Gastrocnemius medialis (tissue), 4 donors: ENCODE data around the gene PSMD13. TPM values are rescaled to one million over a fixed set of nuclear protein-coding genes. Genes with fewer than 3 reads are reported as not detected.

Source experiments
- ATAC-seq, 2 donors: fragments of 150-250 bp; one replicate each; pipeline ENCODE4 v1.9.1; 2016
- DNase-seq, 2 donors: peaks; one replicate each; pipeline ENCODE4 v3.0.0-alpha.2; 2019
- H3K27ac ChIP-seq, 4 donors: fragments of 200-600 bp; sonication (generic); 1 replicate in 1 of 4; 2 replicates in 3 of 4; pipeline ENCODE4 v1.5.1; 2016 to 2018; ENCODE audit warnings: mild to moderate bottlenecking in 2 of 4, moderate library complexity in 1 of 4
- H3K27me3 ChIP-seq, 3 donors: fragments of 200-600 bp; sonication (generic) in 2 of 3; 1 replicate in 1 of 3; 2 replicates in 2 of 3; pipeline versions ENCODE4 v1.5.1 to v1.6.0; 2016 to 2019; ENCODE audit warnings: mild to moderate bottlenecking in 1 of 3, moderate library complexity in 1 of 3
- H3K36me3 ChIP-seq, 2 donors: fragments of 200-600 bp; sonication (generic) in 1 of 2; one replicate each; pipeline ENCODE4 v1.5.1; 2017 to 2018
- H3K4me1 ChIP-seq, 2 donors: fragments of 200-600 bp; sonication (generic) in 1 of 2; one replicate each; pipeline ENCODE4 v1.5.1; 2016 to 2017; ENCODE audit warnings: mild to moderate bottlenecking in 2 of 2
- H3K4me3 ChIP-seq, 4 donors: fragments of 200-600 bp; sonication (generic) in 3 of 4; 1 replicate in 1 of 4; 2 replicates in 3 of 4; pipeline ENCODE4 v1.5.1; 2016 to 2019; ENCODE audit warnings: mild to moderate bottlenecking in 2 of 4
- H3K9me3 ChIP-seq, 3 donors: fragments of 200-600 bp; sonication (generic) in 2 of 3; 1 replicate in 1 of 3; 2 replicates in 2 of 3; pipeline ENCODE4 v1.5.1; 2016 to 2019
- POLR2A ChIP-seq, 2 donors: fragments of 450-650 bp; IDR thresholded peaks; one replicate each; pipeline ENCODE4 v1.6.1; 2017; ENCODE audit warnings: antibody characterized with exemption in 2 of 2, mild to moderate bottlenecking in 2 of 2, moderate library complexity in 2 of 2
- in situ Hi-C, 4 donors: fragments of 200-750 bp; cut with MboI; loops; one replicate each; pipeline versions ENCODE4 v1.15.0 to v1.8.0; 2017; ENCODE audit warnings: low sequenced_read_pairs in 4 of 4
- intact Hi-C: fragments of 100-400 bp; cut with DNase I; formaldehyde crosslinking; loops from one replicate; pipeline ENCODE4 v1.15.1; 2023; ENCODE audit warnings: low total_unique reads
- total RNA-seq, 4 donors: library from RNA; depleted of rRNA; stranded (reverse); fragments of >200 nt; gene quantifications; one replicate each; pipeline versions ENCODE4 v1.1.0 to v1.2.3, GENCODE V29; 2016
- TF ChIP-seq, protein P1 (sequence below), 5 experiments: fragments of 450-650 bp in 3 of 5; fragments of 200-600 bp in 2 of 5; sonication (generic) in 2 of 5; IDR thresholded peaks in 4 of 5; conservative IDR thresholded peaks in 1 of 5; 1 replicate in 4 of 5; 2 replicates in 1 of 5; pipeline ENCODE4 v1.5.1; 2016 to 2019; ENCODE audit warnings: antibody characterized with exemption in 5 of 5, mild to moderate bottlenecking in 3 of 5, moderate library complexity in 3 of 5

Gene PSMD13
- total RNA-seq, 4 donors from 2014 or later, result 128 to 189 (median 163) TPM

DNA sequence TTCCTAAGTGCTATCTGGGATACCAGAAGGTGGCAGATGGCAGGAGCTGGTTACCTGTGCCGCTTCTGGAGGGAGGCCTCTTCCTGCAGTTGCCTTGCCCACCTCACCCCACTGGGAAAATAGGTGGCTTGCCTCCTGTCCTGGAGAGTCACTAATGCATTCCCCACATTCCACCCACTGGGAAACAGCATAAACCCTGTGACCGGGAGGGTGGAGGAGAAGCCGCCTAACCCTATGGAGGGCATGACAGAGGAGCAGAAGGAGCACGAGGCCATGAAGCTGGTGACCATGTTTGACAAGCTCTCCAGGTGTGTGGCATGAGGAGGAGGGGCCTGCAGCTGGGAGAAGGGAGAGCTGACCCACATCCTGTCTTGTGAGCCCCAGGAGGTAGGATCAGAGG lies 23.7 kb upstream of the PSMD13 start:
- no peak for TF ChIP-seq POLR2A (IDR thresholded peaks at IDR 0.05)
- TF ChIP-seq, protein P1, sequence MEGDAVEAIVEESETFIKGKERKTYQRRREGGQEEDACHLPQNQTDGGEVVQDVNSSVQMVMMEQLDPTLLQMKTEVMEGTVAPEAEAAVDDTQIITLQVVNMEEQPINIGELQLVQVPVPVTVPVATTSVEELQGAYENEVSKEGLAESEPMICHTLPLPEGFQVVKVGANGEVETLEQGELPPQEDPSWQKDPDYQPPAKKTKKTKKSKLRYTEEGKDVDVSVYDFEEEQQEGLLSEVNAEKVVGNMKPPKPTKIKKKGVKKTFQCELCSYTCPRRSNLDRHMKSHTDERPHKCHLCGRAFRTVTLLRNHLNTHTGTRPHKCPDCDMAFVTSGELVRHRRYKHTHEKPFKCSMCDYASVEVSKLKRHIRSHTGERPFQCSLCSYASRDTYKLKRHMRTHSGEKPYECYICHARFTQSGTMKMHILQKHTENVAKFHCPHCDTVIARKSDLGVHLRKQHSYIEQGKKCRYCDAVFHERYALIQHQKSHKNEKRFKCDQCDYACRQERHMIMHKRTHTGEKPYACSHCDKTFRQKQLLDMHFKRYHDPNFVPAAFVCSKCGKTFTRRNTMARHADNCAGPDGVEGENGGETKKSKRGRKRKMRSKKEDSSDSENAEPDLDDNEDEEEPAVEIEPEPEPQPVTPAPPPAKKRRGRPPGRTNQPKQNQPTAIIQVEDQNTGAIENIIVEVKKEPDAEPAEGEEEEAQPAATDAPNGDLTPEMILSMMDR (IDR thresholded peaks at IDR 0.05 in 4 of 5, conservative IDR thresholded peaks at IDR 0.05 in 1 of 5), result no peak
- ATAC-seq (no peak), DNase-seq (no peak)
- Histone ChIP-seq H3K27ac (no peak overlapping the region), H3K36me3 (peaks cover 0 to 70% of the 10 kb centered on the region in 2 donors), H3K4me1 (peaks cover 19 to 23% of the 10 kb centered on the region in 2 donors), H3K4me3 (no peak overlapping the region), H3K9me3 (no peaks in the 10 kb centered on the region), H3K27me3 (no peaks in the 10 kb centered on the region)
- intact Hi-C loops (no loop called here), in situ Hi-C loops (no loop called here)

DNA sequence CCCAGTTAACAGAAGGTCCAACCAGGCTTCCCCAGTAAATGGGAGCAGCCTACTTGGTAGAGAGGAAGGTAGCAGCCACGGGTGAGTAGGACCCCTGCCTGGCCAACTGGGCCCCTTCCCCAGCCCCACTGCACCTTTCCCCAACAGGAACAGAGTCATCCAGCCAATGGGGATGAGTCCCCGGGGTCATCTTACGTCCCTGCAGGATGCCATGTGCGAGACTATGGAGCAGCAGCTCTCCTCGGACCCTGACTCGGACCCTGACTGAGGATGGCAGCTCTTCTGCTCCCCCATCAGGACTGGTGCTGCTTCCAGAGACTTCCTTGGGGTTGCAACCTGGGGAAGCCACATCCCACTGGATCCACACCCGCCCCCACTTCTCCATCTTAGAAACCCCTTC lies 22.7 kb upstream of the PSMD13 start:
- DNase-seq (no peak), ATAC-seq (no peak)
- in situ Hi-C loops, result no loop called here
- no peak for TF ChIP-seq POLR2A (IDR thresholded peaks at IDR 0.05)
- TF ChIP-seq, protein P1 (IDR thresholded peaks at IDR 0.05 in 4 of 5, conservative IDR thresholded peaks at IDR 0.05 in 1 of 5), result no peak
- H3K36me3 ChIP-seq, result peaks cover 0 to 70% of the 10 kb centered on the region in 2 donors
- no peaks in the 10 kb centered on the region for H3K9me3 ChIP-seq
- no peak overlapping the region for H3K4me3 ChIP-seq
- H3K4me1 ChIP-seq, result peaks cover 19 to 20% of the 10 kb centered on the region in 2 donors
- no peaks in the 10 kb centered on the region for H3K27me3 ChIP-seq
- intact Hi-C loops, result no loop called here
- no peak overlapping the region for H3K27ac ChIP-seq

DNA sequence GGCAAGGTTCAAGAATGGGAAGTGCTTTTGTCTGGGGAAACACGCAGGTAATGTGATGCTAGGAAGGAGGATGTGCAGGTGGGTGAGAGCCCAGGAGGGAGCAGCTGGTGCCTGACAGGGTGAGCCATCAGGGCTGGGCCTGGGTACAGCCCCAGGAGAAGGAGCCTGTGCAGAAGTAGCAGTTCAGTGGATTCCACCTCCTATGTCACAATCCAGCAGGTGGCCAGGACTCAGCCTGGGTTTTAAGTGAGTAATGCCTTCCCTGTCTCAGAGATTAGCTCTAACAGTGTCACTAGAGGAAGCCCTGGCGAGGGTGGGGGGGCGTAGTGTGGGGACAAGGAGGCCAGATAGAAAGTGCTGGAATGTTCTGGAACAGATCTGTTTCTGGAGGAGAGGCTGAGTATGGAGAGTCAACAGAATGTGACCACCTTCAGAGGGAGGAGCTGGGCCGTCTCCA lies 21.2 kb upstream of the PSMD13 start:
- Histone ChIP-seq H3K27me3 (no peaks in the 10 kb centered on the region), H3K36me3 (peaks cover 0 to 57% of the 10 kb centered on the region in 2 donors), H3K27ac (no peak overlapping the region), H3K9me3 (no peaks in the 10 kb centered on the region), H3K4me3 (no peak overlapping the region), H3K4me1 (peaks cover 4 to 6% of the 10 kb centered on the region in 2 donors)
- DNase-seq, result no peak
- TF ChIP-seq POLR2A (IDR thresholded peaks at IDR 0.05), result no peak
- TF ChIP-seq, protein P1 (IDR thresholded peaks at IDR 0.05 in 4 of 5, conservative IDR thresholded peaks at IDR 0.05 in 1 of 5), result no peak
- intact Hi-C loops, result no loop called here
- in situ Hi-C loops, result no loop called here
- no peak for ATAC-seq

DNA sequence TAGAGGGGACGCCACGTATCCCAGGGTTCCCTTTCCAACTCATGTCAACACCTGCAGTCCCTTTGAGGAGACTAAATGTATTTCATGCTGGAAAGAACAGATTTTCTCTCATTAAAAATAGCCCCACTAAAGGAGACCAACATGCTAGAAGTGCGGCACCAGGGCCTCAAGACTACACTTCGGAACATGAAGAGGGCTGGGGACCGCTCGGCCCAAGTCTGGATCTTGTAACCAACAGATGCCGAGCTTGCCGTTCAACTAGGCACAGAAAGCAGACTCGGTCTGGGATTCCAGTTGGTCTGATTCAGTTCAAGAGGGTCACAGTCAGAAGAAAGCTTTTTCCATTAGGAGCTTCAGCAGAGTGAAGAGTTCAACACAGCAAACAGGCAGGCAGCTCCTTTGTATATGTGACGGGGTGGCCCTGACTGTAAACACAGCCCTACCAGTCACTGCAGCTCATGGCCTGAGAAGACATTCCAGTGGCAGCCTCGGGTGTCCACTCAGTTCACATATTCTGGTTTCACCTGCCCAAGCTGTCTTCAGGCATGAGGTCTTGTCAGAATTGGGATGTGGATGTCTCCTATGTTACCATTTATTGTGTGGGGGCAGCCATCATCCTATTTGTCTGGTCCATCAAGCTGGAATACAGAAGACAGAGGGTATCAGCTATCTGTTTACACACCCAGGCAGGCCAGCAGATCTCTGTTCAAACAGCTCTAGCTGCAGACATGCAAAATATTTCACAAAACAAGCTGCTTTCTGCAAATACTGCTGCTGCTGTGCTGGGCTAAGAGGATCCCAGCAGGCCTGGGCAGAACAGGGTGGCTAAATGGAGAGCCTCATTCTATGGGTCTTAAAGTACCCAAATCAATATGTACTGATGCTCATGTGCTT lies 20.4 kb upstream of the PSMD13 start:
- intact Hi-C loops (no loop called here), in situ Hi-C loops (no loop called here)
- H3K27ac ChIP-seq, result no peak overlapping the region
- TF ChIP-seq, protein P1 (IDR thresholded peaks at IDR 0.05 in 4 of 5, conservative IDR thresholded peaks at IDR 0.05 in 1 of 5), result no peak
- TF ChIP-seq POLR2A (IDR thresholded peaks at IDR 0.05), result no peak
- peaks cover 0 to 50% of the 10 kb centered on the region in 2 donors for H3K36me3 ChIP-seq
- H3K4me3 ChIP-seq, result no peak overlapping the region
- no peak for DNase-seq
- no peaks in the 10 kb centered on the region for H3K27me3 ChIP-seq
- H3K9me3 ChIP-seq, result no peaks in the 10 kb centered on the region
- H3K4me1 ChIP-seq, result peaks cover 0 to 6% of the 10 kb centered on the region in 2 donors
- no peak for ATAC-seq
